HG02759 (cell line): Measurements from ENCODE around the gene ADARB2.

Experiments
- ATAC-seq: cut with Tn5 transposase; IDR thresholded peaks from one replicate; pipeline ENCODE4 v1.9.1; 2021; ENCODE audit warnings: mild to moderate bottlenecking, moderate library complexity; ENCODE audit not compliant: unreplicated experiment

ADARB2 gene

DNA sequence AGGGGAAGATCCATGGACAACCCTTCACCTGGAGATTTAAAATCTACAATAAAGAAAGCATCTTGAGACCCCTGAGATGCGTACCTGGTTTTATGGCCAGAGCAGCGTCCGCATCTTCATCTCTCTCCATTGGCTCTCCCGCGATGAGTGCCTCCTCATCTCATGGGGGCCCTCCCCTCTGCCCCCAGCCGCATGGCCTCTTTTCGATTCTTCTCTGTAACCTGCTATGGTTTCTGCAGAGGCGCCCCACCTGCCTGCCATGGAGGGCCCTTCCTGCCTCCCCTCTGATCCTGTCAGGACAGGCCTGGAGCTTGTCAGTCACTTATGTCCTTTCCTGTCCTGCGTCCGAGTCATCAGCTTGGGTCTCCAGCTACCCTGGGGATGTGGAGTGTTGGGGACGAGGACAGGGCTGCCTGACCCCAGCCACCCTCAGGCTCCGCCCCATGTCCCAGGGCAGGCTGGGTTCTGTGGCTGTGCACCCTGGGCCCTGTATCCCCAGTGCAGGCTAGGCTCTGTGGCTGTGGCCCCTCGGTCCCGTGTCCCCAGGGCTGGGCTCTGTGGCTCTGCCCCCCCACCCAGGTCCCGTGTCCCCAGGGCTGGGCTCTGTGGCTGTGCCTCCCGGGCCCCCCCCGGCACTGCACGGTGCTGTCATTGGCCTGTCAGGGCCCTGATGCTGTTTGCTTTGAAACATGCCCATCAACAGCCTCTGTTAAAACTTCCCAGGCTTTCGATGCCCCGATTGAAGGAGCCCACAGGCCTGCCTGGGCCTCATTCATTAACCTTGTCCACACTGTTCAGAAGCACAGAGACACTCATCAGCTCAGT, 581.3 kb downstream of the ADARB2 start:
- ATAC-seq: no peak

GRCh38 chr10:1154531-1155295, 582.6 kb downstream of the ADARB2 start:
- ATAC-seq: no peak

DNA sequence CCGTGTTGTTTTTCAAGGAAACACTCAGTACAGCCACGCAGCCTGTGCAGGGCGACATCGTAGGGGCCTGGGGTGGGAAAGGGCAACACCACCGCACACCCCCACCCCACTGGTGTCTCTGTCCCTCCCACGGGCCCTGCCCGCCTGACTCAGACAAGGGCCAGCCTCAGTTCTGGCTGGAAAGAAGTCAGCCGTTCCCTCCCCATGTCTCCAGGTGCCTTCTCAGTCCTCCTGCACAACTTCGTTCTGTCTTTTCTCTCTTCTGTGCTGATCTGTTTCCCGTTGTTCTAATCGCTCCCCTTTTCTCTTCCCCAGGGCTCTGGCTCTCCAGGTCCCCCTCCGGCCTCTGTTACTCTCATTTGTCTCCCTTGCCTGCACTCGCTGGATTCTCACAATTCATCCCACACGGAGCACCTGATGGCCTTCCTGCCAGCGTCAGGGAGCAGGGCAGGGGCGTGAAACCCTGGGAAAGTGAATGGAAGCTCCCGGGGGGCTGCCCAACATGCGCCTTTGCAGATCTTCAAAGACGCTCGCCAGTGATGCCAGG, 583.4 kb downstream of the ADARB2 start:
- ATAC-seq: no peak

GRCh38 chr10:1153251-1153763, 584.0 kb downstream of the ADARB2 start:
- ATAC-seq: no peak

DNA sequence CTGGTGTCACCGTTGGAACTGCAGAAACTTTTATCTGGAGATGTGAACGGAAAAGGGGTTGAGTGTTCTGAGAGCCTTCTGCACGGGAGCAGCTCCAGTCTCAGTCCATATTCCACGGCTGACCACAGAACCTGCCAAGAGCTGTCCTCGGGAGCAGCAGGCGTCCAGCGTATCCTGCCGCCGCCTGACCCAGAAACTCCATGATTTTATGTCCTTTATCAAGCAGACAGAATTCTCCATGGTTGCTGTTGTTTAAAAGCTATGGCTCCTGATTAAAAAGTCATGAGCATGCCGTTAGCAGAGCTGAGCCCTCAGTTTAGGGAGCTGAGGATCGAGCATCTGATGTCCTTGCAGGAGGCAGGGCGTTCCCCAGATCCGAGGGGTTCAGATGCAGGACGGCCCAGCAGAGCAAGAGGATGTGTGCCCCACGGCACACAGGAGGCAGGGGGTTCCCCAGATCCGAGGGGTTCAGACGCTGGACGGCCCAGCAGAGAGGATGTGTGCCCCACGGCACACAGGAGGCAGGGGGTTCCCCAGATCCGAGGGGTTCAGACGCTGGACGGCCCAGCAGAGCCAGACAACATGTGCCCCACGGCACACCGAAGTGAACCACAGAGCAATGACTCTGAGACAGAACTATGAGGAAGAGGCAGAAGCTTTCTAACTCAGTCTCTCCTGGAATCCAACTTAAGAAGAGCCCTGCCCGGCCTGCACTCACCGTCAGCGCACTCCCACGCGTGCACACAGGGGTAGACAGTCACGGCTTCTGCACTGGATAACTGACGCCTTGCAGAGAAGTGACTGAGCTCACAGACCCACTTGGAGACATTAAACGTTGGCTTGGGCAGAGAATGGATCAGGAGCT, 584.7 kb downstream of the ADARB2 start:
- ATAC-seq: no peak

DNA sequence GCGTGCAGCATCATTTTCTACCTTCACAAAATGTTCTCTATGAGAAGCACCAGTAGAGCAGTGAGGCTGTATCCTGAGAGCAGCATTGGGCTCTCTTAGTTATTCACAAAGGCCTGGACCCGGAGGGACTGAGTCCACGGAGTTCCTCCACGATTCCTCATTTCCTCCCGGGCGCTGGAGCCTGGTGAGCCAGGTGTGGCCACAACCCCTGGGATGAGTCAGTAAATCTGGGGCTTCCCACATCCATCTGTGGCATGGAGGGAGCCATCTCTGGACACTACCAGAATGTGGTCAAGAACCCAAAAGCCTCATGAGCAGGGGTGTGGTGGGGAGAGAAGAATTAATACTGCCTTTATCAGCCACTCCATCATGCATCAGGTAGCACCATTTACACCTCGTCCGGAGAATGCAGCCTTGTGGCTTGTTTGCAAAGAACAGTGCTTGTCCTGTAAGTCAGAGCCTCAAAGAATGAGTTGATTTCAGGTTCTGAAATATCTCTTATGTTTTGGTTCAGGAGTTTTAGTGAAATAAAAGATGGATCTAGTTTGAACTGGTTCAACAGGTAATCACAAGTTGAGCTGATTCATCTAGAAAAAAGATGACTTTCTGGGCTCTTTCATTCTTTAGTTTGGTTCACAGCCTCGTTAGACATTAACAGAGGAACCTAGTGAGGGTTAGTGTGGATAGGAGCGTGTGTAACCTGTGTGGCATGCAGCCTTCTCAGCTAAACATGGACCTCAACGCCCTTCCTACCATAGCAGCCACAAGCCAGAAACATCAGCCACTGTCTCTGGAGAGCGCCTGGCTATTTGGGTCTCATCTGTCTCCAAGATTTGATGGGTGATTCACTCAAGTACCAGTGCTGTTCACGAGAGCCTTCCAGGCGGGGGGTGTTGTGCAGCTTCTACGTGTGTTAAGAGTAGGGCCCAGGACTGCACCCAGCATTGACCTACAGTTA, 586.0 kb downstream of the ADARB2 start:
- no peak for ATAC-seq

GRCh38 chr10:1150638-1150955, 586.7 kb downstream of the ADARB2 start:
- ATAC-seq: no peak

- no peak for ATAC-seq
These were observed 587.3 kb downstream of the ADARB2 start for GRCh38 chr10:1149793-1150637.

- no peak for ATAC-seq
These were observed 588.3 kb downstream of the ADARB2 start for GRCh38 chr10:1148855-1149605.

GRCh38 chr10:1147810-1148209, 589.5 kb downstream of the ADARB2 start:
- no peak for ATAC-seq

GRCh38 chr10:1142596-1142995, 594.7 kb downstream of the ADARB2 start:
- ATAC-seq: no peak

DNA sequence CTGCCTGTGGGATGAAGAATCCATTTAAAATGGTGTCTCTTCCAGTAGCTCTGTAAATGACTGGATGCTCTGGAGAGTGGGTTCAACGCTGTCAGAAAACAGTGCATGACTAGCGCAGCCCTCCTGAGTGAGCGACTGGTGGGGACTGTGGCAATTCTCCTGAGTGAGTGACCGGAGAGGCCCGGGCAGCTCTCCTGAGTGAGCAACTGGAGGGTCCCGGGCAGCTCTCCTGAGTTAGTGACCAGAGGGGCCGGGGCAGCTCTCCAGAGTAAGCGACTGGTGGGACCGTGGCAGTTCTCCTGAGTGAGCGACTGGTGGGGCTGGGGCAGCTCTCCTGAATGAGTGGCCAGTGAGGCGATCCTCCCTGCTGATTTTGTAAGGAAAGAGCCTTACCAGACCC, 595.6 kb downstream of the ADARB2 start:
- ATAC-seq: no peak

DNA sequence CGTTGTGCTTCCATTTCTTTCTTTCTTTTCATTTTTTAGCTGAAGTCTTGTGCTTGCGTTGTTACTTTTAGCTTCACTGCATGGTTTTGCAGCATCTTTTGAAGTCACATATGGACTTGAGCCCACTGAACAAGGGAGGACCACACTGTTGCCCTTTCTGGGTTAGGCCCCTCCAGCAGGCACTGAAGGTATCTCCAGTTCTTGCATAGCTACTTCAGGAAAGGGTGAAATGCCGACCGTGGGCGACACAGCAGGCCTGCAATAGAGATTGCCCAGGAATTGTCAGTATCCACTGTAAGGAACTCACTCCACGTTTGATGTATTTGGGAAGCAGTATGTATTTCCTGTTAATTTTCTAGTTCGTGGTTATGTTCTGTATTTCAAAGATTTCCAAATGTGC, 596.1 kb downstream of the ADARB2 start:
- no peak for ATAC-seq

DNA sequence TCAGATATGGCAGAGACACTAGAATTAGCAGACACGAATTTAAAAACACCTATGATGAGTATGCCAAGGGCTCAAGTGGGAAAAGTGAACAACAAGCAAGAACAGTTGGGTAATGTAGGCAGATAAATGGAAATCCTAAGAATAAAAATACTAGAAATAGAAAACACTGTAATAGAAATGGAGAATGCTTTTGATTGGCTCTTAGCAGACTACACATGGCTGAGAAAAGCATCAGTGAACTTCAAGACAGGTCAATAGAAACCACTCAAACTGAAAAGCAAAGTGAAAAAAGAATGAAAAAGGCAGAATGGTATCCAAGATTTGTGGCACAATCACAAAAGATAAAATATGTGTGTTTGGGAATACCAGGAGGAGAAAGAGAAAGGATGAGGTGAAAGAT, 598.8 kb downstream of the ADARB2 start:
- ATAC-seq: no peak

GRCh38 chr10:1137499-1138163, 599.7 kb downstream of the ADARB2 start:
- no peak for ATAC-seq

- no peak for ATAC-seq
These were observed 601.1 kb downstream of the ADARB2 start for GRCh38 chr10:1136268-1136667.

- no peak for ATAC-seq
These were observed 603.2 kb downstream of the ADARB2 start for GRCh38 chr10:1134156-1134555.
